Left lung (tissue), 10 donors: ENCODE measurements around the gene SLC19A1. TPM values are rescaled to one million over a fixed set of nuclear protein-coding genes. Genes with fewer than 3 reads are reported as not detected.

ENCODE experiments used
- ATAC-seq: fragments of 200-7000 bp; cut with Tn5 transposase; one replicate; pipeline ENCODE4 v1.9.1; 2020; ENCODE audit warnings: moderate library complexity
- DNase-seq, 4 donors: peaks; one replicate each; pipeline ENCODE4 v3.0.0-alpha.2; 2013 to 2020
- H3K27ac ChIP-seq, 2 donors: fragments of 200-600 bp; sonication (generic) in 1 of 2; one replicate each; pipeline versions ENCODE4 v1.5.0 to v1.8.0; 2020 to 2021
- H3K27me3 ChIP-seq, 2 donors: fragments of 200-600 bp; sonication (generic) in 1 of 2; one replicate each; pipeline versions ENCODE4 v1.5.0 to v1.8.0; 2020 to 2021
- H3K36me3 ChIP-seq, 2 donors: fragments of 200-600 bp; sonication (generic) in 1 of 2; one replicate each; pipeline versions ENCODE4 v1.5.0 to v1.8.0; 2020 to 2021
- H3K4me1 ChIP-seq, 2 donors: fragments of 200-600 bp; one replicate each; pipeline ENCODE4 v1.8.0; 2021
- H3K4me3 ChIP-seq, 2 donors: fragments of 200-600 bp; sonication (generic) in 1 of 2; one replicate each; pipeline versions ENCODE4 v1.5.0 to v1.8.0; 2020 to 2021; ENCODE audit warnings: mild to moderate bottlenecking in 1 of 2
- H3K9me3 ChIP-seq, 2 donors: fragments of 200-600 bp; sonication (generic) in 1 of 2; one replicate each; pipeline versions ENCODE4 v1.5.0 to v1.8.0; 2020 to 2021
- intact Hi-C, 2 donors: fragments of 100-400 bp; cut with DNase I; formaldehyde crosslinking; loops; one replicate each; pipeline versions ENCODE4 v1.11.2 to v1.14.2; 2022
- polyA plus RNA-seq, 6 donors: library from polyadenylated mRNA; unstranded; fragments of 120-200 nt; gene quantifications; one replicate each; pipeline ENCODE4 v1.2.1, GENCODE V29; 2013; ENCODE audit not compliant: insufficient read length in 6 of 6
- total RNA-seq, 2 donors: library from RNA; stranded (reverse); fragmentation: NEBNext Ultra II Directional; extraction: Animal tissue kit (Norgen Biotek cat#: 25700); gene quantifications; one replicate each; pipeline ENCODE4 v1.2.1, GENCODE V29; 2021
- TF ChIP-seq, protein P1 (sequence below), 2 donors: fragments of 200-600 bp; sonication (generic) in 1 of 2; IDR thresholded peaks; one replicate each; pipeline versions ENCODE4 v1.5.0 to v1.8.0; 2021; ENCODE audit warnings: antibody characterized with exemption in 2 of 2
- donor health status: DM: no; HTN: yes; CAD: no.
- donor health status: DM: no; HTN: no; CAD: no.

Gene SLC19A1
- total and polyA plus RNA-seq, 8 donors = 22.4 to 50.4 (median 27.2) TPM

DNA sequence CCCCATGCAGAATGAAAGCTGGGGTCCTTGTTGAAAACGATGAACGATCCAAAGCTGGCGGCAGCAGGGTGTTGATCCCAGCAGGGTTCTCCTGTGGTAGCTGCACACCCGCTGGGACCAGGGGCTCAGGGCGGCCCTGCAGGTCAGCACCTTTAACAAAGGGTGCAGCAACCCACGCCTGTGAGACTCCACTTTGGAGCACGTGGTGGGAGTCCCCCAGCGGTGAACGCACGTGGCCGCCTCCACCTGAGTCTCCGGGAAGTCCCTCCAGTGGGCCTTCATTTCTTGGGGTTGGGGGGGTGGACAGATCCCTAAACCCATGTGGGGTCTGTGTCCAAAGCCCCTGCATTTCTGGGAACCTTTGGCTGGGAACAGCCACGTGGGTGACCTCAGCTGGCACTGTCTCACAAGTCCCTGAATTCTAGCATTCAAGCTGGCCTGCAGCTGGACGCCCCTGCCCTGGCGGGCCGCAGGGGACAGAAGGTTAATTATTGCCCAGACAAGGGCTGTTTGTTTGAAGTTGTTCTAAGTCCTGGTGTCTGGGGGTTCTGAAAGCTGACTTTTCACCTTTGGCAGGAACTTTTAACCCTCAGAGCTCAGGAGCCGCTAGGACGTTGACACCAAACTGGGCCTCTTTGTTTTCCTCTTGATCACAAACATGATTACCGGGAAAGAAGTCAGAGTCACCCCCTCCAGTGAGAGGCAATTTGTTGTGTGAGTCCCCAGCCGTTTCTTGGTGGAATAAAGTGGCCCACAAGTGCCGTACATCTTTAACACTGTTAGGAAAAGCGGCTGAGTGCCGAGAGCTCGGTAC is 72.8 kb downstream of the SLC19A1 start:
- Histone ChIP-seq H3K9me3 (no peaks in the 10 kb centered on the region), H3K4me1 (peaks cover 15 to 18% of the 10 kb centered on the region in 2 donors), H3K4me3 (no peak overlapping the region), H3K36me3 (peaks cover 0 to 10% of the 10 kb centered on the region in 2 donors), H3K27me3 (peaks cover 0 to 8% of the 10 kb centered on the region in 2 donors), H3K27ac (peak overlapping the region in 1 of 2 donors; percentile 19)
- TF ChIP-seq, protein P1, sequence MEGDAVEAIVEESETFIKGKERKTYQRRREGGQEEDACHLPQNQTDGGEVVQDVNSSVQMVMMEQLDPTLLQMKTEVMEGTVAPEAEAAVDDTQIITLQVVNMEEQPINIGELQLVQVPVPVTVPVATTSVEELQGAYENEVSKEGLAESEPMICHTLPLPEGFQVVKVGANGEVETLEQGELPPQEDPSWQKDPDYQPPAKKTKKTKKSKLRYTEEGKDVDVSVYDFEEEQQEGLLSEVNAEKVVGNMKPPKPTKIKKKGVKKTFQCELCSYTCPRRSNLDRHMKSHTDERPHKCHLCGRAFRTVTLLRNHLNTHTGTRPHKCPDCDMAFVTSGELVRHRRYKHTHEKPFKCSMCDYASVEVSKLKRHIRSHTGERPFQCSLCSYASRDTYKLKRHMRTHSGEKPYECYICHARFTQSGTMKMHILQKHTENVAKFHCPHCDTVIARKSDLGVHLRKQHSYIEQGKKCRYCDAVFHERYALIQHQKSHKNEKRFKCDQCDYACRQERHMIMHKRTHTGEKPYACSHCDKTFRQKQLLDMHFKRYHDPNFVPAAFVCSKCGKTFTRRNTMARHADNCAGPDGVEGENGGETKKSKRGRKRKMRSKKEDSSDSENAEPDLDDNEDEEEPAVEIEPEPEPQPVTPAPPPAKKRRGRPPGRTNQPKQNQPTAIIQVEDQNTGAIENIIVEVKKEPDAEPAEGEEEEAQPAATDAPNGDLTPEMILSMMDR (IDR thresholded peaks at IDR 0.05) = no peak
- ATAC-seq (no peak), DNase-seq (peak in 1 of 4 donors; percentile 74)
- intact Hi-C loops = no loop called here

DNA sequence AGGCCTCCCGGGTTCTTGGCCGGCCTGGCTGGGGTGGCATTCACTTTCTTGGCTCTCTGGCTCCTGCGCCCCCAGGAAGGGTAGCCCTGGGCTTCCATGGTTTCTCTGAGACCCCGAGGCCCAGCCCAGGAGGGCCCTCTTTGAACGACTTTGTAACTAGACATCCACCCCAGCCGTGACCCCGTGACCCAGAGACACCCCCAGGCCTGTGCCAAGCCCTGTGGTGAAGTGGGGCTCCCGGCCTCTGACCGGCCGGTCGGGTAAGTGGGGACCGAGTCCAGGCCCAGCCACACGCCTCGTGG is 73.3 kb downstream of the SLC19A1 start:
- Histone ChIP-seq H3K27me3 (peaks cover 0 to 8% of the 10 kb centered on the region in 2 donors), H3K9me3 (no peaks in the 10 kb centered on the region), H3K36me3 (peaks cover 0 to 10% of the 10 kb centered on the region in 2 donors), H3K4me3 (no peak overlapping the region), H3K27ac (no peak overlapping the region), H3K4me1 (peaks cover 15 to 18% of the 10 kb centered on the region in 2 donors)
- peak in 1 of 4 donors; percentile 60 for DNase-seq
- intact Hi-C loops = no loop called here
- TF ChIP-seq, protein P1 (IDR thresholded peaks at IDR 0.05) = no peak
- ATAC-seq = no peak

GRCh38 chr21:45468051-45468970 is 73.9 kb downstream of the SLC19A1 start:
- TF ChIP-seq, protein P1 (IDR thresholded peaks at IDR 0.05) = no peak
- Histone ChIP-seq H3K36me3 (peaks cover 0 to 10% of the 10 kb centered on the region in 2 donors), H3K4me3 (no peak overlapping the region), H3K27me3 (peaks cover 0 to 8% of the 10 kb centered on the region in 2 donors), H3K27ac (no peak overlapping the region), H3K4me1 (peaks cover 15 to 18% of the 10 kb centered on the region in 2 donors), H3K9me3 (no peaks in the 10 kb centered on the region)
- ATAC-seq (no peak), DNase-seq (peak in 1 of 4 donors; percentile 76)
- intact Hi-C loops = no loop called here

GRCh38 chr21:45467221-45467779 is 74.9 kb downstream of the SLC19A1 start:
- Histone ChIP-seq H3K27ac (no peak overlapping the region), H3K4me1 (peaks cover 15 to 16% of the 10 kb centered on the region in 2 donors), H3K9me3 (peaks cover 0 to under 1% of the 10 kb centered on the region in 2 donors), H3K27me3 (peaks cover 0 to 8% of the 10 kb centered on the region in 2 donors), H3K36me3 (peaks cover 0 to 10% of the 10 kb centered on the region in 2 donors), H3K4me3 (no peak overlapping the region)
- no peak for ATAC-seq
- TF ChIP-seq, protein P1 (IDR thresholded peaks at IDR 0.05) = no peak
- intact Hi-C loops = no loop called here
- DNase-seq = peak in 1 of 4 donors; percentile 61
